ENCODE data around the gene ASF1B. TPM values are rescaled to one million over a fixed set of nuclear protein-coding genes. Genes with fewer than 3 reads are reported as not detected.

The ASF1B gene
- polyA plus RNA-seq, 1 experiment, result 11.1 TPM

GRCh38 chr19:14142262-14143190, 6.1 kb upstream of the ASF1B start:
- POLR2A ChIA-PET, result no interaction called here
- H3K36me3 ChIP-seq (ENCODE audit: control insufficient read depth, insufficient read depth, low read length), result no peaks in the 10 kb centered on the region
- no peak overlapping the region for H3K4me3 ChIP-seq (ENCODE audit: low read depth, low read length)
- no peaks in the 10 kb centered on the region for H3K27me3 ChIP-seq (ENCODE audit: control insufficient read depth, insufficient read depth, low read length)
- DNase-seq (ENCODE audit: low read depth), result no peak
- TF ChIP-seq, protein P1, sequence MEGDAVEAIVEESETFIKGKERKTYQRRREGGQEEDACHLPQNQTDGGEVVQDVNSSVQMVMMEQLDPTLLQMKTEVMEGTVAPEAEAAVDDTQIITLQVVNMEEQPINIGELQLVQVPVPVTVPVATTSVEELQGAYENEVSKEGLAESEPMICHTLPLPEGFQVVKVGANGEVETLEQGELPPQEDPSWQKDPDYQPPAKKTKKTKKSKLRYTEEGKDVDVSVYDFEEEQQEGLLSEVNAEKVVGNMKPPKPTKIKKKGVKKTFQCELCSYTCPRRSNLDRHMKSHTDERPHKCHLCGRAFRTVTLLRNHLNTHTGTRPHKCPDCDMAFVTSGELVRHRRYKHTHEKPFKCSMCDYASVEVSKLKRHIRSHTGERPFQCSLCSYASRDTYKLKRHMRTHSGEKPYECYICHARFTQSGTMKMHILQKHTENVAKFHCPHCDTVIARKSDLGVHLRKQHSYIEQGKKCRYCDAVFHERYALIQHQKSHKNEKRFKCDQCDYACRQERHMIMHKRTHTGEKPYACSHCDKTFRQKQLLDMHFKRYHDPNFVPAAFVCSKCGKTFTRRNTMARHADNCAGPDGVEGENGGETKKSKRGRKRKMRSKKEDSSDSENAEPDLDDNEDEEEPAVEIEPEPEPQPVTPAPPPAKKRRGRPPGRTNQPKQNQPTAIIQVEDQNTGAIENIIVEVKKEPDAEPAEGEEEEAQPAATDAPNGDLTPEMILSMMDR (IDR thresholded peaks at IDR 0.05; ENCODE audit: insufficient read depth, low read depth, low read length), result no peak
- CTCF ChIA-PET, result interaction anchor here (0.9 to 1.6 kb wide), 3 partner anchors 12 to 206 kb away, joined by 3 to 7 read pairs (median 3); no protein-coding TSS in a partner anchor

- no peak overlapping the region for H3K4me3 ChIP-seq (ENCODE audit: low read depth, low read length)
- POLR2A ChIA-PET, result no interaction called here
Observed at GRCh38 chr19:14141041-14141440, 4.7 kb upstream of the ASF1B start.

GRCh38 chr19:14139944-14140343, 3.6 kb upstream of the ASF1B start:
- ChIA-PET POLR2A (no interaction called here), CTCF (interaction anchor here (0.6 to 6.6 kb wide), 5 partner anchors 8 to 266 kb away, joined by 3 to 52 read pairs (median 4); no protein-coding TSS in a partner anchor)
- no peaks in the 10 kb centered on the region for H3K36me3 ChIP-seq (ENCODE audit: control insufficient read depth, insufficient read depth, low read length)
- DNase-seq (ENCODE audit: low read depth), result no peak
- TF ChIP-seq, protein P1 (IDR thresholded peaks at IDR 0.05; ENCODE audit: insufficient read depth, low read depth, low read length), result no peak
- H3K4me3 ChIP-seq (ENCODE audit: low read depth, low read length), result no peak overlapping the region
- H3K27me3 ChIP-seq (ENCODE audit: control insufficient read depth, insufficient read depth, low read length), result no peaks in the 10 kb centered on the region

More at GRCh38 chr19:14141041-14141440, 4.7 kb upstream of the ASF1B start:
- CTCF ChIA-PET, result interaction anchor here (0.7 to 6.6 kb wide), 2 partner anchors 49 to 207 kb away, joined by 3 to 52 read pairs; no protein-coding TSS in a partner anchor
- no peak for DNase-seq (ENCODE audit: low read depth)
- TF ChIP-seq, protein P1 (IDR thresholded peaks at IDR 0.05; ENCODE audit: insufficient read depth, low read depth, low read length), result no peak
- H3K36me3 ChIP-seq (ENCODE audit: control insufficient read depth, insufficient read depth, low read length), result no peaks in the 10 kb centered on the region
- H3K27me3 ChIP-seq (ENCODE audit: control insufficient read depth, insufficient read depth, low read length), result no peaks in the 10 kb centered on the region

GRCh38 chr19:14138576-14139265, 2.3 kb upstream of the ASF1B start:
- Histone ChIP-seq H3K27me3 (ENCODE audit: control insufficient read depth, insufficient read depth, low read length) (no peaks in the 10 kb centered on the region), H3K36me3 (ENCODE audit: control insufficient read depth, insufficient read depth, low read length) (no peaks in the 10 kb centered on the region), H3K4me3 (ENCODE audit: low read depth, low read length) (no peak overlapping the region)
- DNase-seq (ENCODE audit: low read depth), result no peak
- CTCF ChIA-PET, result interaction anchor here (0.9 to 6.6 kb wide), 4 partner anchors 9 to 267 kb away, joined by 4 to 52 read pairs (median 12); no protein-coding TSS in a partner anchor
- POLR2A ChIA-PET, result no interaction called here
- TF ChIP-seq, protein P1 (IDR thresholded peaks at IDR 0.05; ENCODE audit: insufficient read depth, low read depth, low read length), result no peak
